Skin epidermis (tissue), 12 donors: ENCODE results near the gene KLC1.
A peak's percentile ranks its signal among the peaks of the same experiment; 100 is the strongest.

Experiments
- H3K27ac ChIP-seq, 21 experiments: fragments of 200-600 bp; sonication (generic) in 11 of 21; one replicate each; pipeline ENCODE4 v1.5.0; 2020; ENCODE audit warnings: mild to moderate bottlenecking in 3 of 21, inconsistent platforms in 2 of 21, moderate library complexity in 2 of 21
- H3K4me3 ChIP-seq, 7 experiments: fragments of 200-600 bp; sonication (generic) in 2 of 7; one replicate each; pipeline ENCODE4 v1.5.0; 2020; ENCODE audit warnings: inconsistent platforms in 2 of 7, mild to moderate bottlenecking in 2 of 7, moderate library complexity in 1 of 7

KLC1 gene

GRCh38 chr14:103738166-103738565 lies 109.2 kb downstream of the KLC1 start:
- Histone ChIP-seq H3K4me3 (no peak overlapping the region), H3K27ac (peak overlapping the region in 1 of 21 experiments; percentile 8)

- no peak overlapping the region for H3K4me3 ChIP-seq
- H3K27ac ChIP-seq: no peak overlapping the region
Measured at GRCh38 chr14:103738701-103739451, 109.9 kb downstream of the KLC1 start.

- Histone ChIP-seq H3K4me3 (no peak overlapping the region), H3K27ac (no peak overlapping the region)
Measured at GRCh38 chr14:103739466-103739792, 110.4 kb downstream of the KLC1 start.

GRCh38 chr14:103739793-103740501 lies 110.9 kb downstream of the KLC1 start:
- Histone ChIP-seq H3K4me3 (no peak overlapping the region), H3K27ac (no peak overlapping the region)

- Histone ChIP-seq H3K27ac (no peak overlapping the region), H3K4me3 (no peak overlapping the region)
Measured at GRCh38 chr14:103740991-103741689, 112.1 kb downstream of the KLC1 start.

- Histone ChIP-seq H3K27ac (no peak overlapping the region), H3K4me3 (no peak overlapping the region)
Measured at GRCh38 chr14:103741876-103742275, 112.9 kb downstream of the KLC1 start.

- no peak overlapping the region for H3K27ac ChIP-seq
- no peak overlapping the region for H3K4me3 ChIP-seq
Measured at GRCh38 chr14:103742499-103743255, 113.7 kb downstream of the KLC1 start.

GRCh38 chr14:103743691-103744090 lies 114.7 kb downstream of the KLC1 start:
- Histone ChIP-seq H3K27ac (no peak overlapping the region), H3K4me3 (no peak overlapping the region)

- H3K4me3 ChIP-seq: no peak overlapping the region
Measured at GRCh38 chr14:103744621-103745395, 115.8 kb downstream of the KLC1 start.

GRCh38 chr14:103745424-103745823 lies 116.4 kb downstream of the KLC1 start:
- Histone ChIP-seq H3K4me3 (no peak overlapping the region), H3K27ac (no peak overlapping the region)

More at GRCh38 chr14:103744621-103745395, 115.8 kb downstream of the KLC1 start:
- no peak overlapping the region for H3K27ac ChIP-seq

- H3K4me3 ChIP-seq: no peak overlapping the region
- H3K27ac ChIP-seq: no peak overlapping the region
Measured at GRCh38 chr14:103746701-103747100, 117.7 kb downstream of the KLC1 start.

GRCh38 chr14:103748534-103748857 lies 119.5 kb downstream of the KLC1 start:
- H3K27ac ChIP-seq: peak overlapping the region in 3 of 21 experiments; percentile 25 to 57 (median 27)

GRCh38 chr14:103749452-103749851 lies 120.4 kb downstream of the KLC1 start:
- Histone ChIP-seq H3K27ac (no peak overlapping the region), H3K4me3 (no peak overlapping the region)

More at GRCh38 chr14:103748534-103748857, 119.5 kb downstream of the KLC1 start:
- H3K4me3 ChIP-seq: no peak overlapping the region

GRCh38 chr14:103749860-103750259 lies 120.8 kb downstream of the KLC1 start:
- Histone ChIP-seq H3K27ac (no peak overlapping the region), H3K4me3 (no peak overlapping the region)
